SKM-1 (cell line): ENCODE measurements around the gene GPR139.

Source experiments
- DNase-seq: peaks from one replicate; lab custom pipeline; 2025; ENCODE audit not compliant: unreplicated experiment; lab: John Stamatoyannopoulos, UW

The GPR139 gene

GRCh38 chr16:20056436-20056835 is 17.3 kb downstream of the GPR139 start:
- DNase-seq = no peak

- no peak for DNase-seq
Measured at GRCh38 chr16:20053336-20053735, 20.4 kb downstream of the GPR139 start.

GRCh38 chr16:20051611-20052010 is 22.1 kb downstream of the GPR139 start:
- no peak for DNase-seq

- DNase-seq = no peak
Measured at GRCh38 chr16:20051147-20051546, 22.5 kb downstream of the GPR139 start.

DNA sequence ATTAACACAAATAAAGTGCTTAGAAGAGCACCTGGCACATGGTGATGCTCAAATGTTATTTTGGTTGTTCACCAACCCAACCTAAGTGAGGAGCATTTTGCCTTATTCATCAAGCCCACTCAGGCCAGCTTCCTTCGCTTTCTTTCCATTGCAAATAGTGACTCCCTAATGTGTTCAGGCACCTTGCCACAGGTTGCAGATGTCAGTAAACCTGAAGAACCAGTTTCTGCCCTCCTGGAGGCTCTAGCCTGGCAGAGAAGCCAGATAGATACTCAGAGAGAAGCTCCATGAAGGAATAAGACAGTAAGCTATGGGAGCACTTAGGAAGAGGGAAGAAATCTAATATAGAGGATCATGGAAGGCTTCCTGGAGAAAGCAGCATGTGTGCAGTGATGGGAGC is 23.9 kb downstream of the GPR139 start:
- DNase-seq = no peak

GRCh38 chr16:20045886-20046285 is 27.8 kb downstream of the GPR139 start:
- DNase-seq = no peak

DNA sequence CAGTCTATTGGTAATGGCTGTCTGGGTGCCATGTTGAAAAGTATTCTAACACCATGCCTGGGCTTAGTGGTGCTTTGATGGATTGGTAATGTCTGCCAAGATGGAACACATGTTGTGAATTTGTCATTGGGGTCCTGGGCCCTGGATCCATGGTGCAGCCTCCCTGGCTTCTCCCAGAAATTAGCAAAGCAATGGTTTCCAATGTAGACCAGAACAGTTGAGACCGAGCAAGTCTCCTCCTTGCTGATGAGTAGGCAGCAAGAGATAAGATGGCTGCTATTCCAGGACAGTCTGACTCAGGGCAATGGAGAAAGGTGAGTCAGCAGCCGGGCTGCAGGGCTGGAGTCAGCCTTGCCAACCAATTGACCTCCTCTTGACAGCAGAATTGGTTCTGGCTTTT is 30.8 kb downstream of the GPR139 start:
- no peak for DNase-seq

- no peak for DNase-seq
Measured at GRCh38 chr16:20041924-20042596, 31.6 kb downstream of the GPR139 start.

- DNase-seq = no peak
Measured at GRCh38 chr16:20040011-20040410, 33.7 kb downstream of the GPR139 start.

DNA sequence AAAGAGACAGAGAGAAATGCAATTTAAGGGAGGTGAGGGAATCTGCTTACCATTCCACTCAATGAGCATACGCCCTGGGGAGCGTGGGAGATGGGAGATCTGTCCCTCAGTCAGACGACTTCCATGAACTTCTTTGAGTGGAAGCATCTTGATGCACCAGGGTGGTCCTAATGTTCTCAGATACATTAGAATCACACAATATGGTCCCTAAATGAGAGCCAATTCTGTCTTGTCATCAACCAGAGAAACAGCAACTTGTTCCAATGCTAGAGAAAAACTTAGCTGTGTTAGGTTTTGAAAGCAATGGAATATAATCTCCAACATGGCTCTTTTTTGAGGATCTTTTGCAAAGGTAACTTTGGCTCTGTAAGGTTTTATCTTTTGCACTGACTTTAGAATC is 44.1 kb downstream of the GPR139 start:
- no peak for DNase-seq

DNA sequence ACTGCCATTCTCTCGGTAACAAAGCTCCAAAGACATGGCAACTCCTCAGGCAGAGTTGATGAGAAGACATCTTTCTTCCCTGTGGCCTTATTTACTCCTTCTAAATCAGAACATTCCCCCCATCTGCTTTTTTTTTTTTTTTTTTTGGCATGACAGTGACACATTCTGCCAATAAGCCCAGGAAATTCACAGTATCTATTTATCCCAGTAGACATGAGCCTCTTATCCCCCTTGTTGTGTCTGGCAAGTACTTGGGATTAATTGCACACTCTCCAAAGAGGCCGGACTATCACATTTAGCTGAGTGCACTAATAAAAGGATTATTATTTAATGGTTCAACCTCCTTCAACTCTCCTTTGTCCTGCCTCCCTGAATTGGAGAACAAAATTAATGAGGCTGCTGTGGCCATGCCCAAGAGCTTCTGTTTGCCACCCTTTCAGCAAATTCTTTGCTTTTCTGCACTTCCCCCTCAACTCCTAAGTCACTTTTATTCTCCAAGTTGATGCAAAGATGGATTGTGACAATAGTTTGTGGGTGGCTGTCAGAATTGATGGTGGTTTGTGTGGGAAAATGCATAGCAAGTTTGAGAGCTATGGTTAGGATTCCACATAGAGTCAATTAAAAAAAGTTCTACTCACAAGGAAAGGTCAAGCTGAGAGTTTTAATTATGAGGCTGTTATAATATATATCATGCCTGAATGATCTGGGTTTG is 47.2 kb downstream of the GPR139 start:
- DNase-seq = no peak

DNA sequence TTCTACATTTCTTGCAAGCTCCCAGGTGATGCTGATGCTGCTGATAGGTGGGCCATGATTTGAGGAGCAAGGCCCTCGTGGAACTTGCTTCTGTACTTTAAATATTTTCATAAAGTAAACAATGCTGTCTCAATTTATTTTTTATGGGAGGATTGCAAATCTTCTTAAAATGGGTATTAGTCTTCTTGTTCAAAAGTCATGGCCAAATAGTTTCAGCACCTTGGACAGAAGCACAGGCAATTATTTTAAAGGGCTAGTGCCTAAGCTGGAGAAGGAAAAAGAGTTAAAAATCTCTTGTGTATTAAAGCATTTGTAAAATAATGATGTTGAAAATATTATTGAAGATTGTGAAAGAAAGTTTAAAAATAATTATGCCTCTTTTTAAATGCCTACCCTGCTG is 50.5 kb downstream of the GPR139 start:
- DNase-seq = no peak

DNA sequence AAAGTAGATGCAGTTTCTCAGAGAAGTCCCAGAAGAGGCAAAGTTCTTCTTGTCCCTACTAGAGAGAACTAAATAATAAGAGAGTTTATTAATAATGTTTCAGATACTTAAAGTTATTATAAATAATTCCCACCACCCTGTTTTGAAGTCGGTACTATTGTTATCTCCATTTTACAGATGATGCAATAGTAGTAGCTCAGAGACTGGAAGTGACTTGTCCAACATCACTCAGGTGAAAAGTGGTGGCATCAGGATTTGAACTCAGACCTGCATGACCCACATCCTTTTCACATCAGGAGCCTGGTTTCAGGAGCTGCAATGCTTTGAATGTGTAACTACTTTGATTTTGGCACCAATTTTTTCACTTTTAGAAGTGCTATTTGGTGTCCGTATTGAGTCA is 52.7 kb downstream of the GPR139 start:
- DNase-seq = no peak

DNA sequence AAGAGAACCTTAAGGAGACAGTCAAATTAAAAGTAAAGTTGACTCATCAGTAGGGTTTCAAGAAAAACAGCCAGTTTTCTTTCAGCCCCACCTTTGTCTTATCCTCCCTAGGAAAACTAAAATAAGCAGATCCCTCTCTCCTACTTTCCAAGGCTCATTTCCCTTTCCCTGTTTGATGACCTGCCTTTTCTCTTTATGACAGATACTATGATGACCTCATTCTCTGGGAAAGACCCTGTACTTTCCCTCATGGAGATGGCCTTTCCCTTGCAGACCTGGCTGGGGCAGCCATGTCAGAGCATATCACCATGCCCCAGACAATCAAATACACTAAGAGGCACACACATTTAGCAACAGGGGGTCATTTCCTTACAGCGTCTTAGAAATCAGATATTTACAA is 53.6 kb downstream of the GPR139 start:
- DNase-seq = no peak

DNA sequence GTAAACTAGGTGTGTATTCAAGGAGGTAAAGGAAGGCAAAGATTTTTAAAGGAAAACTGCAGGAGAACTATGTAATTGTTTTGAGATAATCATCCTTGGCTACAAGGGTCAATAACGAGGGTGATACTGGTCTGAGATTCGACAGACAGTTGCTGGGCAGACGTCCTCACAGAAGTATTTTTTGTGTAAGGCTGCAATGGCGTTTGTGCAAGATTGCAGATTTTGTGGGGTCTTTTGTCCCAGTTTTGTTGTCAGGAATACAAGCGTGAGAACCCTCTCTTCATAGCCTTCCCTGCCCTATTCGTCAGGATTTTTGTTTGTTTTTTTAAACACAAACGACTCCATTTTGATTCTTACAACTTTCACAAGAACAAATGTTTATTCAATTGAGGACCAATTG is 57.5 kb downstream of the GPR139 start:
- DNase-seq = no peak

DNA sequence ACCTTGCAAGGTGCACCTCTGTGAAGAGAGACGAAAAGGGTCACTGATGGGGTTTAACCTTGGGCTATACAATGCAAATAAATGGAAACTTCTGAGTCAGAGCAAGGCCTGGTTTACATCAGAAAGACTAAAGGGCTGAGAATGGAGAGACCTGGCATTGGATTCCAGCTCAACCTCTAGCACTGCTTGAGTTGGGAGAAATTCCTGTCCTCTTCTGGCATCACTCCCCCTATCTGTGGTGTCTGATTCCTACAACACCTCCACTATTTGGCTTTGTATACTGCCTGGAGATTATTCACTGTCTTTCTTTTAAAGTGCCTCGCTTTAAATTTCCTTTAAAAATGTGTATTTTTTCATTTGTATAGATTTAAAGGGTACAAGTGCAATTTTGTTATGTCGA is 68.8 kb downstream of the GPR139 start:
- DNase-seq = no peak

DNA sequence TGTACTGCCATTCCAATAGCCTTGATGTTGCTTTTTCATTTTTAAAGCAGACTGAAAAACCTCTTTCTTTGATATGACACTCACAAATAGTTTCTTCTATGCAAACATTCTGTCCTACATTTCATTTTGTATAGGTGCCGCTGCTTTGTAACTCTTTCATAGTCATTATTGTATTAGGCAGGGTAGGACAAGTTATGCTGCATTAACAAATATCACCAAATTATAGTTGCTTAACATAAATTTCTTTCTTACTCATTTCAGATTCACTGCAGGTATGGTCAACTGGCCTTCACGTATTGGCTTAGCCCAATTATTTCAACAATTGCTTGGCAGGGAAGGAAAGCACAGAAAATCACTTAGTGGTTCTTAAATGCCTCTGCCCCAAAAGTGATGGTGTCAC is 70.8 kb downstream of the GPR139 start:
- DNase-seq = no peak

GRCh38 chr16:20001856-20002707 is 71.6 kb downstream of the GPR139 start:
- DNase-seq = no peak

- no peak for DNase-seq
Measured at GRCh38 chr16:19997734-19998133, 76.0 kb downstream of the GPR139 start.

DNA sequence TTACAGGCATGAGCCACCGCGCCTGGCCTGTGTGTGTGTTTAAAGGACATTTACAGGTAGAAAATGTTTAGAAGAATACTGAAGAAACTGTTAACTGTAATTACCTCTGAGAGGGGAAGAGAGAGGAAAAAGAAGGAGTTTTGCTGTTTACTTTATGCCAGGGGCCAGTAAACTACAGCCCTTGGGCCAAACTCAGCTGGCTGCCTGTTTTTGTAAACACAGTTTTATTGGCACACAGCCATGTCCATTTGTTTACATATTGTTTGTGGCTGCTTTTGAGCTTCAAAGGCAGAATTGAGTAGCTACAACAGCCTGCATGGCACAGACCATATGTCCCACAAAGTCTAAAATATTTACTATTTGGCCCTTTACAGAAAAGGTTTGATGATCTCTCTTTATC is 76.4 kb downstream of the GPR139 start:
- DNase-seq = no peak

DNA sequence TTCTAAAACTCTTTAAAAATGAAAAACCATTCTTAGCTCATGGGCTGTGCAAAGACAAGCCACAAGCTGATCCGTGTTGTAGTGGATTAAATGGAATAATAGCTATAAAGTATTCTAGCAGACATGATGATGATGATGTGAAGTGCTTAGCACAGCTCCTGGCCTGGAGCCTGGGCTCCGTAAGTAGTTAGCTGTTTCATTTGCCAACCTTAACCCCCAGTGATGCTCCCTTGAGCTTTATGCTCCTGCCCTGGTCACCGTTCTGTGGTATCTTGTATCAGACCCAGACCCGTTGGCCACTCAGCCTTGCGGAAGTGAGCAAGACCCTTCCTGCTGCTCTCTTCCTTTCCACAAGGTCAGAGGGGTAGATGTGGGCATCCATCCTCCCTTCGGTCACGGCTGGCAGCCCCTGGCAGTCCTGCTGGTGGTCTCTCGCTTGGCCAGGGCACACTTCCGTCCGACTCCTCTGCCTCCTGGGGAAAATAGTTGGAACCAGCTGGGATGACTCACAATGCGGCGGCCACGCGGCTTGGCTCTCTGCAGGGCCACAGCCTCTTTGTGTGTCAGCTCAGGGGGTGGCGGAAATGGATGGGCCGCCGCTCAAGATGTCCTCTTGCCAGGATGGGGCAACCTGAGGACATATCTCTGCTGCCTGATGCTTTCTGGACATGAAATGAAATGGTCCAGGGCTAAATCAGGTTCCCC is 79.1 kb downstream of the GPR139 start:
- no peak for DNase-seq
